Activated CD8-positive, alpha-beta T cell treated with anti-CD3 and anti-CD28 coated beads for 36 hours (primary cell): ENCODE data around the gene OFD1. TPM values are rescaled to one million over a fixed set of nuclear protein-coding genes. Genes with fewer than 3 reads are reported as not detected.

Experiments used
- ATAC-seq: fragments of 200-7000 bp; cut with Tn5 transposase; one replicate; pipeline ENCODE4 v1.10.0; 2021; ENCODE audit warnings: mild to moderate bottlenecking, moderate library complexity
- CTCF ChIA-PET: fragments of 350-600 bp; sonication (Branson Sonifier 250); formaldehyde crosslinking; loops from one replicate; lab custom pipeline; 2021; ENCODE audit warnings: antibody characterized with exemption; lab: Charles Lee
- POLR2A ChIA-PET: fragments of 350-600 bp; sonication (Branson Sonifier 250); formaldehyde crosslinking; loops from one replicate; lab custom pipeline; 2021; ENCODE audit warnings: antibody characterized with exemption; lab: Charles Lee
- DNase-seq: peaks from one replicate; pipeline ENCODE4 v3.0.0-alpha.2; 2020
- H3K27ac Mint-ChIP-seq: one replicate; pipeline ENCODE4 v1.8.0; 2021; ENCODE audit warnings: mild to moderate bottlenecking, mixed read lengths
- H3K27me3 Mint-ChIP-seq: one replicate; pipeline ENCODE4 v1.8.0; 2021; ENCODE audit warnings: mixed read lengths
- H3K36me3 Mint-ChIP-seq: one replicate; pipeline ENCODE4 v1.8.0; 2021; ENCODE audit warnings: low read depth, mixed read lengths
- H3K4me1 Mint-ChIP-seq: one replicate; pipeline ENCODE4 v1.8.0; 2021; ENCODE audit warnings: low read depth, mixed read lengths
- H3K4me3 Mint-ChIP-seq: one replicate; pipeline ENCODE4 v1.8.0; 2021; ENCODE audit warnings: mild to moderate bottlenecking, moderate library complexity, mixed read lengths
- H3K9me3 Mint-ChIP-seq: one replicate; pipeline ENCODE4 v1.8.0; 2021; ENCODE audit warnings: mixed read lengths
- CTCF ChIP-seq: fragments of 200-600 bp; IDR thresholded peaks from one replicate; pipeline ENCODE4 v1.8.0; 2022; ENCODE audit warnings: antibody characterized with exemption, mild to moderate bottlenecking
- intact Hi-C: fragments of 100-400 bp; cut with micrococcal nuclease; formaldehyde crosslinking; loops from one replicate; pipeline ENCODE4 v1.10.0; 2022
- total RNA-seq, 2 experiments: library from RNA; stranded (reverse); gene quantifications; one replicate each; pipeline ENCODE4 v1.2.3, GENCODE V29; 2021

The OFD1 gene
- total RNA-seq, 2 experiments from 2014 or later = 32.4 to 34.5 TPM

GRCh38 chrX:13791559-13791958 is 57.0 kb downstream of the OFD1 start:
- CTCF ChIA-PET = no interaction called here
- peaks cover 2% of the 10 kb centered on the region for H3K27me3 Mint-ChIP-seq
- no peak overlapping the region for H3K27ac Mint-ChIP-seq
- POLR2A ChIA-PET = no interaction called here
- ATAC-seq (no peak), DNase-seq (no peak)
- intact Hi-C loops = no loop called here
- H3K4me1 Mint-ChIP-seq = no peaks in the 10 kb centered on the region
- no peak for TF ChIP-seq CTCF
- H3K9me3 Mint-ChIP-seq = no peaks in the 10 kb centered on the region
- no peaks in the 10 kb centered on the region for H3K36me3 Mint-ChIP-seq
- H3K4me3 Mint-ChIP-seq = no peak overlapping the region

- ChIA-PET POLR2A (no interaction called here), CTCF (interaction anchor here (1.2 kb wide), 1 partner anchor 18 kb away, joined by 4 read pairs; no protein-coding TSS in a partner anchor)
- ATAC-seq = no peak
- no peak for DNase-seq
- no peaks in the 10 kb centered on the region for H3K36me3 Mint-ChIP-seq
- H3K27me3 Mint-ChIP-seq = peaks cover 2% of the 10 kb centered on the region
- no peaks in the 10 kb centered on the region for H3K9me3 Mint-ChIP-seq
- no peak overlapping the region for H3K4me3 Mint-ChIP-seq
- no peak overlapping the region for H3K27ac Mint-ChIP-seq
- intact Hi-C loops = no loop called here
- H3K4me1 Mint-ChIP-seq = no peaks in the 10 kb centered on the region
- no peak for TF ChIP-seq CTCF
Measured at GRCh38 chrX:13793897-13794296, 59.3 kb downstream of the OFD1 start.

GRCh38 chrX:13794417-13794816 is 59.9 kb downstream of the OFD1 start:
- ATAC-seq (no peak), DNase-seq (no peak)
- no peak overlapping the region for H3K4me3 Mint-ChIP-seq
- ChIA-PET CTCF (interaction anchor here (1.2 kb wide), 1 partner anchor 19 kb away, joined by 4 read pairs; no protein-coding TSS in a partner anchor), POLR2A (no interaction called here)
- intact Hi-C loops = no loop called here
- no peak for TF ChIP-seq CTCF
- H3K4me1 Mint-ChIP-seq = no peaks in the 10 kb centered on the region
- H3K27ac Mint-ChIP-seq = no peak overlapping the region
- H3K9me3 Mint-ChIP-seq = no peaks in the 10 kb centered on the region
- no peaks in the 10 kb centered on the region for H3K36me3 Mint-ChIP-seq
- peaks cover 2% of the 10 kb centered on the region for H3K27me3 Mint-ChIP-seq

GRCh38 chrX:13797512-13797911 is 63.0 kb downstream of the OFD1 start:
- intact Hi-C loops = no loop called here
- Mint-ChIP-seq H3K36me3 (no peaks in the 10 kb centered on the region), H3K4me1 (no peaks in the 10 kb centered on the region), H3K27me3 (no peaks in the 10 kb centered on the region), H3K9me3 (no peaks in the 10 kb centered on the region), H3K4me3 (no peak overlapping the region), H3K27ac (no peak overlapping the region)
- CTCF ChIA-PET = no interaction called here
- no peak for TF ChIP-seq CTCF
- ATAC-seq = no peak
- no peak for DNase-seq
- POLR2A ChIA-PET = no interaction called here

- intact Hi-C loops = no loop called here
- no peak for DNase-seq
- TF ChIP-seq CTCF = no peak
- POLR2A ChIA-PET = no interaction called here
- no peaks in the 10 kb centered on the region for H3K9me3 Mint-ChIP-seq
- no peaks in the 10 kb centered on the region for H3K36me3 Mint-ChIP-seq
- no peaks in the 10 kb centered on the region for H3K27me3 Mint-ChIP-seq
- no peak for ATAC-seq
- no peak overlapping the region for H3K27ac Mint-ChIP-seq
- H3K4me1 Mint-ChIP-seq = no peaks in the 10 kb centered on the region
- no peak overlapping the region for H3K4me3 Mint-ChIP-seq
- CTCF ChIA-PET = no interaction called here
Measured at GRCh38 chrX:13798184-13798583, 63.6 kb downstream of the OFD1 start.
